GM12878 (cell line): ENCODE data around the gene F2. TPM values are rescaled to one million over a fixed set of nuclear protein-coding genes. Genes with fewer than 3 reads are reported as not detected.

Experiments used
- ATAC-seq: fragments of 200-7000 bp; cut with Tn5 transposase; 3 replicates; pipeline ENCODE4 v1.9.1; 2020; ENCODE audit warnings: mild to moderate bottlenecking, moderate library complexity
- BruUV-seq: library from RNA; stranded (reverse); fragments of 400-500 nt; replicated peaks from 2 replicates; lab custom pipeline; 2021; lab: Mats Ljungman, UMichigan
- CTCF ChIA-PET: fragments of 300-600 bp; sonication (Branson Sonifier 250); formaldehyde crosslinking; extraction: SDS; loops from one replicate; lab custom pipeline; 2021; ENCODE audit warnings: inconsistent platforms; lab: Yijun Ruan, JAX
- POLR2A ChIA-PET: fragments of 350-600 bp; formaldehyde crosslinking; extraction: SDS; loops from one replicate; lab custom pipeline; 2021; ENCODE audit warnings: inconsistent platforms; lab: Charles Lee
- RAD21 ChIA-PET: fragments of 300-600 bp; sonication (Branson Sonifier 250); formaldehyde crosslinking; loops from one replicate; lab custom pipeline; 2023; ENCODE audit warnings: antibody characterized with exemption; ENCODE audit not compliant: unreplicated experiment; lab: Charles Lee
- SMC1A ChIA-PET: fragments of 300-600 bp; sonication (Branson Sonifier 250); formaldehyde crosslinking; loops from one replicate; lab custom pipeline; 2023; ENCODE audit not compliant: unreplicated experiment, uncharacterized antibody; lab: Charles Lee
- DNase-seq: peaks from one replicate; pipeline ENCODE4 v3.0.0-alpha.2; 2011; ENCODE audit warnings: low read depth, low spot score
- FAIRE-seq: peaks from 3 replicates; lab custom pipeline; 2011; peaks lifted over from hg19 to GRCh38; lab: Jason Lieb, UNC
- H2AFZ ChIP-seq: 2 replicates; pipeline ENCODE4 v1.6.0; 2011; ENCODE audit warnings: low read depth, low read length, control low read depth; ENCODE audit not compliant: control insufficient read depth
- H3K27ac ChIP-seq: 2 replicates; pipeline ENCODE4 v1.5.1; 2011; ENCODE audit warnings: control low read depth; ENCODE audit not compliant: control insufficient read depth, insufficient read depth
- H3K27me3 ChIP-seq, 2 experiments: replicated peaks in 1 of 2; 2 replicates each; pipeline versions ENCODE4 v1.6.0 to v1.6.1; 2011; ENCODE audit warnings: low read length in 1 of 2; ENCODE audit not compliant: control insufficient read depth in 2 of 2, insufficient read depth in 2 of 2
- H3K36me3 ChIP-seq, 2 experiments: 2 replicates each; pipeline ENCODE4 v1.5.1; 2011; ENCODE audit warnings: low read length in 1 of 2; ENCODE audit not compliant: control insufficient read depth in 2 of 2, insufficient read depth in 2 of 2
- H3K4me1 ChIP-seq: 2 replicates; pipeline ENCODE4 v1.6.1; 2011; ENCODE audit warnings: mild to moderate bottlenecking, low read length, moderate library complexity, mixed read lengths; ENCODE audit not compliant: control insufficient read depth, insufficient read depth
- H3K4me2 ChIP-seq: 2 replicates; pipeline ENCODE4 v1.6.0; 2011; ENCODE audit warnings: control low read depth; ENCODE audit not compliant: control insufficient read depth, insufficient read depth
- H3K4me3 ChIP-seq: fragments of 200-600 bp; sonication (generic); 2 replicates; pipeline ENCODE4 v1.5.1; 2016
- H3K79me2 ChIP-seq: 2 replicates; pipeline ENCODE4 v1.6.0; 2011; ENCODE audit warnings: low read length; ENCODE audit not compliant: control insufficient read depth, insufficient read depth
- H3K9ac ChIP-seq: 2 replicates; pipeline ENCODE4 v1.8.0; 2011; ENCODE audit warnings: low read length, control low read depth, mixed read lengths; ENCODE audit not compliant: control insufficient read depth, insufficient read depth
- H3K9me3 ChIP-seq: replicated peaks from 3 replicates; pipeline ENCODE4 v1.5.1; 2011; ENCODE audit warnings: mild to moderate bottlenecking, low read length; ENCODE audit not compliant: control insufficient read depth, insufficient read depth
- H4K20me1 ChIP-seq: 2 replicates; pipeline ENCODE4 v1.6.0; 2011; ENCODE audit not compliant: control insufficient read depth, insufficient read depth
- ATF3 ChIP-seq: IDR thresholded peaks from 2 replicates; pipeline ENCODE4 v1.6.1; 2011; ENCODE audit warnings: low read depth, mild to moderate bottlenecking, low read length, moderate library complexity, borderline replicate concordance; ENCODE audit errors: extremely low read depth
- GATAD2B ChIP-seq: fragments of 450-650 bp; conservative IDR thresholded peaks from 2 replicates; pipeline ENCODE4 v1.6.1; 2017; ENCODE audit warnings: low read depth, mild to moderate bottlenecking, moderate library complexity
- MTA2 ChIP-seq: fragments of 450-650 bp; IDR thresholded peaks from 2 replicates; pipeline ENCODE4 v1.6.1; 2016; ENCODE audit warnings: low read depth, mild to moderate bottlenecking, moderate library complexity
- NR2F1 ChIP-seq: fragments of 450-650 bp; conservative IDR thresholded peaks from 2 replicates; pipeline ENCODE4 v1.6.1; 2017; ENCODE audit warnings: mild to moderate bottlenecking
- POLR2A ChIP-seq: IDR thresholded peaks from 2 replicates; pipeline ENCODE4 v1.6.1; 2011; ENCODE audit warnings: low read depth, mild to moderate bottlenecking, low read length
- PRDM15 ChIP-seq: fragments of 450-650 bp; formaldehyde crosslinking; IDR thresholded peaks from 2 replicates; pipeline ENCODE4 v1.4.0; 2020; ENCODE audit warnings: mild to moderate bottlenecking, moderate library complexity
- SP1 ChIP-seq: IDR thresholded peaks from one replicate; pipeline ENCODE4 v1.6.1; 2011; ENCODE audit warnings: low read depth, low read length
- SREBF1 ChIP-seq: IDR thresholded peaks from 2 replicates; pipeline ENCODE4 v1.6.1; 2012; ENCODE audit warnings: mild to moderate bottlenecking, low read length
- WGBS: methylation state at CpG from one replicate; pipeline ENCODE4 v1.1.6; 2016; ENCODE audit warnings: low lambda C conversion rate; ENCODE audit not compliant: insufficient replicate concordance, insufficient coverage; ENCODE audit errors: missing lambda C conversion rate; 5-methylcytosine and 5-hydroxymethylcytosine counted together
- in situ Hi-C: fragments of 300-500 bp; cut with MboI; formaldehyde crosslinking; loops from 9 replicates; pipeline ENCODE4 v1.14.3; 2018; ENCODE audit warnings: mixed read lengths
- intact Hi-C: fragments of 100-400 bp; cut with micrococcal nuclease; formaldehyde crosslinking; loops from one replicate; pipeline ENCODE4 v1.14.2; 2022; ENCODE audit not compliant: unreplicated experiment
- polyA plus RNA-seq, 11 experiments: library from polyadenylated mRNA; depleted of rRNA in 4 of 11; unstranded in 6 of 11; stranded (reverse) in 5 of 11; fragments of >200 nt; fragmentation: Nextera tagmentation in 4 of 11; fragmentation: Illumina TruSeq in 1 of 11; extraction: Ambion mirVana in 4 of 11; extraction: Trizol in 1 of 11; gene quantifications; 1 replicate in 1 of 11; 2 replicates in 10 of 11; pipeline versions ENCODE4 v1.2.1 to v1.2.3, GENCODE V29; 2011 to 2016; ENCODE audit warnings: inconsistent platforms in 2 of 11, missing spikeins in 2 of 11, low read depth in 1 of 11
- total RNA-seq, 4 experiments: library from RNA; depleted of rRNA in 3 of 4; stranded (reverse); fragments of >200 nt in 3 of 4; fragmentation: Illumina TruSeq in 1 of 4; extraction: Trizol in 1 of 4; gene quantifications; 2 replicates each; pipeline versions ENCODE4 v1.2.1 to v1.2.3, GENCODE V29; 2013 to 2021
- TF ChIP-seq, protein P1 (sequence below): fragments of 450-650 bp; IDR thresholded peaks from 2 replicates; pipeline ENCODE4 v1.6.1; 2017; ENCODE audit warnings: mild to moderate bottlenecking, low read depth, inconsistent platforms; ENCODE audit not compliant: poor library complexity, severe bottlenecking

F2 gene
- total and polyA plus RNA-seq, 10 of the 15 experiments (the other 5 are each of a cell fraction or from before 2014, with no cell fraction given), result 0.23 to 0.72 TPM; not detected in 8

GRCh38 chr11:46675288-46675851, 43.6 kb upstream of the F2 start:
- ChIA-PET POLR2A (no interaction called here), CTCF (no interaction called here), RAD21 (no interaction called here), SMC1A (no interaction called here)
- ATAC-seq, result no peak
- WGBS, result 74% methylated on average over 4 of the region's 4 CpGs
- intact Hi-C loops, result no loop called here
- no peak overlapping the region for H3K27ac ChIP-seq
- TF ChIP-seq SP1, result no peak
- peak; percentile 18; the same call in 1 of the 2 replicates for TF ChIP-seq POLR2A
- no peaks in the 10 kb centered on the region for H3K79me2 ChIP-seq
- BruUV-seq, result no TSS peak
- FAIRE-seq, result no peak
- no peaks in the 10 kb centered on the region for H3K27me3 ChIP-seq
- peaks cover 7 to 26% of the 10 kb centered on the region in 2 experiments; a peak in 3 of 4 replicates for H3K36me3 ChIP-seq
- no peak overlapping the region for H3K4me3 ChIP-seq
- in situ Hi-C loops, result no loop called here
- H3K9me3 ChIP-seq, result no peaks in the 10 kb centered on the region
- no peak overlapping the region for H3K4me2 ChIP-seq
- H2AFZ ChIP-seq, result no peak overlapping the region
- H4K20me1 ChIP-seq, result no peaks in the 10 kb centered on the region
- no peak overlapping the region for H3K9ac ChIP-seq
- no peaks in the 10 kb centered on the region for H3K4me1 ChIP-seq
- no peak for DNase-seq

DNA sequence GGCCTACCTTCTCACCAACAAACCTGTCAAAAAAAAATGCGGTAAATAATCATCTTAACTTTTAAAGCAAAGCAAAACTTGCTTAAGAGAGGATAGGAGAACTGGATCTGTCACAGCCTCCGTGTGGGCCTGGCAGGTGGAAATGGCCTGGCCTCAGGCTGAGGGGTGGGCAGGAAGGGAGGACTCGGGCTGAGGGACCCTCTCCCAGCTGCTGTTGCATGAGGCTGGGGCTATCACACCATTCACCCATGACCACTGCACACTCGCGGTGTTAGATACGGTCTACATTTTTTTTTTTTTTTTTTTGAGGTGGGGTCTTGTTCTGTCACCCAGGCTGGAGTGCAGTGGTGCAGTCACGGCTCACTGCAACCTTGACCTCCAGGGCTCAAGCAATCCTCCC, 43.1 kb upstream of the F2 start:
- Histone ChIP-seq H3K9ac (no peak overlapping the region), H3K27me3 (no peaks in the 10 kb centered on the region), H3K79me2 (no peaks in the 10 kb centered on the region), H4K20me1 (no peaks in the 10 kb centered on the region), H3K9me3 (no peaks in the 10 kb centered on the region), H3K4me2 (no peak overlapping the region), H3K27ac (no peak overlapping the region), H3K4me3 (no peak overlapping the region), H3K4me1 (no peaks in the 10 kb centered on the region), H3K36me3 (peaks cover 3 to 26% of the 10 kb centered on the region in 2 experiments; a peak in 3 of 4 replicates), H2AFZ (no peak overlapping the region)
- DNase-seq, result no peak
- SMC1A ChIA-PET, result no interaction called here
- in situ Hi-C loops (no loop called here), intact Hi-C loops (no loop called here)
- POLR2A ChIA-PET, result no interaction called here
- WGBS, result 85% methylated on average over 6 of the region's 7 CpGs
- ATAC-seq, result no peak
- RAD21 ChIA-PET, result no interaction called here
- no TSS peak for BruUV-seq
- CTCF ChIA-PET, result no interaction called here
- no peak for FAIRE-seq
- TF ChIP-seq PRDM15 (no peak), ATF3 (no peak), NR2F1 (no peak), GATAD2B (no peak), MTA2 (no peak), SREBF1 (no peak)
- TF ChIP-seq, protein P1, sequence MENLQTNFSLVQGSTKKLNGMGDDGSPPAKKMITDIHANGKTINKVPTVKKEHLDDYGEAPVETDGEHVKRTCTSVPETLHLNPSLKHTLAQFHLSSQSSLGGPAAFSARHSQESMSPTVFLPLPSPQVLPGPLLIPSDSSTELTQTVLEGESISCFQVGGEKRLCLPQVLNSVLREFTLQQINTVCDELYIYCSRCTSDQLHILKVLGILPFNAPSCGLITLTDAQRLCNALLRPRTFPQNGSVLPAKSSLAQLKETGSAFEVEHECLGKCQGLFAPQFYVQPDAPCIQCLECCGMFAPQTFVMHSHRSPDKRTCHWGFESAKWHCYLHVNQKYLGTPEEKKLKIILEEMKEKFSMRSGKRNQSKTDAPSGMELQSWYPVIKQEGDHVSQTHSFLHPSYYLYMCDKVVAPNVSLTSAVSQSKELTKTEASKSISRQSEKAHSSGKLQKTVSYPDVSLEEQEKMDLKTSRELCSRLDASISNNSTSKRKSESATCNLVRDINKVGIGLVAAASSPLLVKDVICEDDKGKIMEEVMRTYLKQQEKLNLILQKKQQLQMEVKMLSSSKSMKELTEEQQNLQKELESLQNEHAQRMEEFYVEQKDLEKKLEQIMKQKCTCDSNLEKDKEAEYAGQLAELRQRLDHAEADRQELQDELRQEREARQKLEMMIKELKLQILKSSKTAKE, result no peak
